UCSD-AML1 (cell line): ENCODE measurements around the gene PDGFA.

Source experiments
- DNase-seq: peaks from one replicate; lab custom pipeline; 2025; ENCODE audit not compliant: unreplicated experiment; lab: John Stamatoyannopoulos, UW

The PDGFA gene

GRCh38 chr7:462173-463103 lies 57.2 kb downstream of the PDGFA start:
- DNase-seq, result no peak

GRCh38 chr7:461453-462172 lies 58.0 kb downstream of the PDGFA start:
- no peak for DNase-seq

- no peak for DNase-seq
Measured at GRCh38 chr7:461117-461452, 58.6 kb downstream of the PDGFA start.

- DNase-seq, result no peak
Measured at GRCh38 chr7:460374-461116, 59.1 kb downstream of the PDGFA start.

GRCh38 chr7:459584-460373 lies 59.9 kb downstream of the PDGFA start:
- no peak for DNase-seq

GRCh38 chr7:458511-459245 lies 61.0 kb downstream of the PDGFA start:
- DNase-seq, result no peak

GRCh38 chr7:457814-458510 lies 61.7 kb downstream of the PDGFA start:
- no peak for DNase-seq

- DNase-seq, result no peak
Measured at GRCh38 chr7:455110-455928, 64.3 kb downstream of the PDGFA start.

- DNase-seq, result no peak
Measured at GRCh38 chr7:454356-455109, 65.1 kb downstream of the PDGFA start.

GRCh38 chr7:453597-454306 lies 65.9 kb downstream of the PDGFA start:
- no peak for DNase-seq

- no peak for DNase-seq
Measured at GRCh38 chr7:452791-453455, 66.7 kb downstream of the PDGFA start.

- no peak for DNase-seq
Measured at GRCh38 chr7:452226-452751, 67.4 kb downstream of the PDGFA start.

GRCh38 chr7:451255-452225 lies 68.1 kb downstream of the PDGFA start:
- no peak for DNase-seq

GRCh38 chr7:450741-451140 lies 68.9 kb downstream of the PDGFA start:
- no peak for DNase-seq

GRCh38 chr7:450036-450435 lies 69.6 kb downstream of the PDGFA start:
- no peak for DNase-seq
